ENCODE data around the gene SYK.

- TF ChIP-seq, protein P1, sequence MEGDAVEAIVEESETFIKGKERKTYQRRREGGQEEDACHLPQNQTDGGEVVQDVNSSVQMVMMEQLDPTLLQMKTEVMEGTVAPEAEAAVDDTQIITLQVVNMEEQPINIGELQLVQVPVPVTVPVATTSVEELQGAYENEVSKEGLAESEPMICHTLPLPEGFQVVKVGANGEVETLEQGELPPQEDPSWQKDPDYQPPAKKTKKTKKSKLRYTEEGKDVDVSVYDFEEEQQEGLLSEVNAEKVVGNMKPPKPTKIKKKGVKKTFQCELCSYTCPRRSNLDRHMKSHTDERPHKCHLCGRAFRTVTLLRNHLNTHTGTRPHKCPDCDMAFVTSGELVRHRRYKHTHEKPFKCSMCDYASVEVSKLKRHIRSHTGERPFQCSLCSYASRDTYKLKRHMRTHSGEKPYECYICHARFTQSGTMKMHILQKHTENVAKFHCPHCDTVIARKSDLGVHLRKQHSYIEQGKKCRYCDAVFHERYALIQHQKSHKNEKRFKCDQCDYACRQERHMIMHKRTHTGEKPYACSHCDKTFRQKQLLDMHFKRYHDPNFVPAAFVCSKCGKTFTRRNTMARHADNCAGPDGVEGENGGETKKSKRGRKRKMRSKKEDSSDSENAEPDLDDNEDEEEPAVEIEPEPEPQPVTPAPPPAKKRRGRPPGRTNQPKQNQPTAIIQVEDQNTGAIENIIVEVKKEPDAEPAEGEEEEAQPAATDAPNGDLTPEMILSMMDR (IDR thresholded peaks at IDR 0.05; ENCODE audit: low read depth, low read length) = no peak
- no peak for TF ChIP-seq EZH2phosphoT487 (IDR thresholded peaks at IDR 0.05; ENCODE audit: low read depth)
Observed at GRCh38 chr9:90851444-90851843, 49.8 kb downstream of the SYK start.
